Measurements from ENCODE around the gene XPC.
A peak's percentile ranks its signal among the peaks of the same experiment; 100 is the strongest.

The XPC gene

GRCh38 chr3:14208977-14209394 is 30.6 kb upstream of the XPC start:
- H3K4me3 ChIP-seq (replicated peaks; ENCODE audit: low read depth, low read length), result no peak overlapping the region
- no peak for TF ChIP-seq CTCF (IDR thresholded peaks at IDR 0.05; ENCODE audit: low read length, missing control alignments)
- peak; percentile 45 for DNase-seq (ENCODE audit: low read depth)

GRCh38 chr3:14208168-14208567 is 29.8 kb upstream of the XPC start:
- no peak overlapping the region for H3K4me3 ChIP-seq (replicated peaks; ENCODE audit: low read depth, low read length)
- DNase-seq (ENCODE audit: low read depth), result no peak
- no peak for TF ChIP-seq CTCF (IDR thresholded peaks at IDR 0.05; ENCODE audit: low read length, missing control alignments)

GRCh38 chr3:14206548-14207177 is 28.3 kb upstream of the XPC start:
- no peak overlapping the region for H3K4me3 ChIP-seq (replicated peaks; ENCODE audit: low read depth, low read length)
- no peak for TF ChIP-seq CTCF (IDR thresholded peaks at IDR 0.05; ENCODE audit: low read length, missing control alignments)
- no peak for DNase-seq (ENCODE audit: low read depth)

- peak; percentile 53 for DNase-seq (ENCODE audit: low read depth)
- H3K4me3 ChIP-seq (replicated peaks; ENCODE audit: low read depth, low read length), result no peak overlapping the region
- no peak for TF ChIP-seq CTCF (IDR thresholded peaks at IDR 0.05; ENCODE audit: low read length, missing control alignments)
Observed at GRCh38 chr3:14204515-14205284, 26.3 kb upstream of the XPC start.

- no peak overlapping the region for H3K4me3 ChIP-seq (replicated peaks; ENCODE audit: low read depth, low read length)
- DNase-seq (ENCODE audit: low read depth), result peak; percentile 92
- TF ChIP-seq CTCF (IDR thresholded peaks at IDR 0.05; ENCODE audit: low read length, missing control alignments), result peak; percentile 90
Observed at GRCh38 chr3:14203521-14204079, 25.2 kb upstream of the XPC start.

DNA sequence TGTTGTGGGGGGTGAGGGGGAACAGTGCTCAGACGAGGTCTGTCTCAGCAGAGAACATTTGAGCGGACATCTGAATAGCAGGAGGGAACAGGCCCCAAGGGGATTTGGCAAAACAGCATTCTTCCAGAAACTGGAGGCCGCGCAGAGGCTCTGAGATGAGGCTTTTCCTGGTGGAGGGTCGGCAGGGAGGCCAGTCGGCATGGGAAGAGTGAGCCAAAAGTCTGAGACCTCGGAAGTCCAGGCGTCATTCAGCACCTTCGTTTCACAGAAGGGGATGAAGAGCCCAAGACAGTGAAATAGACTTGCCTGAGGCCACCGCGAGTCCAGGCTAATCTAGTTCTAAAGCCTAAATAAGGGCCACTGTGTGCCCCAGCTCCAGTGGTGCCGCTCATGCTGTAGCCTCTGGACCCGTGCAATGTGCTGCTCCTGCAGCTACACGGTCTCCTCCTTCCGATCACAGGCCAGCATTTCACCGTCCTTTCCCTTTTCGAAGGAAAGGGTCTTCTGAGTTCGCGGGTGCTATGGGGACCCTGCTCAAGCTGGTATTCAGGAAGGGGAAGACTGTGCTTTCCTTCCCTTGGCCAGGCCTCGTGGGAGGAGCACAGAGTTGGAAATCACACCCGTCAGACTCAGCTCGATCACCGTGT is 24.6 kb upstream of the XPC start:
- TF ChIP-seq CTCF (IDR thresholded peaks at IDR 0.05; ENCODE audit: low read length, missing control alignments), result no peak
- no peak overlapping the region for H3K4me3 ChIP-seq (replicated peaks; ENCODE audit: low read depth, low read length)
- DNase-seq (ENCODE audit: low read depth), result no peak

All from fibroblast of pulmonary artery (primary cell).